ENCODE measurements around the gene AK5.

DNA sequence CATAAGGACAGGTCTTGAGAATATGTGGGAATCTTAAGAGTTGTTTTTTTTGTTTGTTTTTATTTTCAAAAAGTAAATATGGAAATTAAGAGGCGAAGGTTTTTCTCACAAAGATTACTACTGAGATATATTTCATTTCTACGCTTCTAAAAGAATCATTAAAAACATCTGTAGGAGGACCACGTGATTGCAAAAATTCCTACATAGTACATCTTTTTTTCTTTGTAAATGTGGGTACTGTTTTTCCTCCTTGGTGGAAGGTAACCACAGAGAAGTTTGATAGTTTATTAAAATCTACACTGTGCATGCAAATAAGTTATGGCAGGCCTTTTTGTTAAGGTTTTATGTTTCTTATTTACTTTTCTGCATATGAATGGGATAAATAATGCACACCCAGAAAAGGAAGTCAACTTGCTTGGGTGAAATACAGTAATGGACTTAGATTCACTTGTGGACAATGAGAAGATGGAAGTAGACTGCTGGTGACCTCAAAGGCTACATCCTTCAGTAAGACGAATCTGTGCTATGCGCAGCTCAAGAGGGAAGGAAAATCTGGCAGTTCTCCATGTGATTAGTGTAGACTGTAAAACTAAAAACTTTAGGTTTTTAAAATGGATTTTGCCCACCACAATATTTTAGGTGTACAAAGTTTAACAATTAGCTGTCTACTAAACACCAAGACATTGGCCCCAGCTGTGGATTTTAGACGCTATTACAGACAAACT is 2.0 kb downstream of the AK5 start:
- TF ChIP-seq CTCF (conservative IDR thresholded peaks at IDR 0.05; ENCODE audit: low read depth, low read length), result no peak
- TF ChIP-seq EZH2 (IDR thresholded peaks at IDR 0.05; ENCODE audit: low read length, unreplicated experiment), result no peak
